GM21390 (cell line): Measurements from ENCODE around the gene IFNA8.
"Not testable (repeated sequence)": the region's sequence is repeated elsewhere in the genome, so short reads cannot be mapped to it uniquely, and the experiment has no call there.

Experiments
- ATAC-seq: cut with Tn5 transposase; IDR thresholded peaks from one replicate; pipeline ENCODE4 v1.9.1; 2021; ENCODE audit not compliant: unreplicated experiment

IFNA8 gene

GRCh38 chr9:21415493-21416267, 6.8 kb downstream of the IFNA8 start:
- ATAC-seq = no peak

GRCh38 chr9:21428235-21428634, 19.3 kb downstream of the IFNA8 start:
- ATAC-seq = no peak

DNA sequence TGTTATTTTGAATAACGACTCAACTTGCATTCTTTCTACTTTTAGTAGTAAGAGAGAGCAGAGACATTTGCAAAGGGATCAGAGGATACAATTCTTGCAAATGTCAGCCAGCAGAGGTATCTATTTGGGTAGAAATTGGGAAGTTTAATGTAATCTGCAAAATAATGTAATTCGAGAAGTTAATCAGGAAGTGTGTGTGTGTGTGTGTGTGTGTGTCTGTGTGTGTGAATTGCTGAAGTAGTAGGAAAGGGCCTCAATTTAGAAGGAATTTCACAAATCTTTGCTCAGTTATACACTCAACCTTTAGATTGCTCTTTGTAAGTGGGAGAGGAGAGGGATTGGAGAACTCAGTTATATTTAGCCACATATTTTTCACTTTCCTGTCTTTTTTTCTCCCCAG, 20.3 kb downstream of the IFNA8 start:
- no peak for ATAC-seq

- peak; percentile 70 for ATAC-seq
Observed at GRCh38 chr9:21432672-21433425, 23.9 kb downstream of the IFNA8 start.

DNA sequence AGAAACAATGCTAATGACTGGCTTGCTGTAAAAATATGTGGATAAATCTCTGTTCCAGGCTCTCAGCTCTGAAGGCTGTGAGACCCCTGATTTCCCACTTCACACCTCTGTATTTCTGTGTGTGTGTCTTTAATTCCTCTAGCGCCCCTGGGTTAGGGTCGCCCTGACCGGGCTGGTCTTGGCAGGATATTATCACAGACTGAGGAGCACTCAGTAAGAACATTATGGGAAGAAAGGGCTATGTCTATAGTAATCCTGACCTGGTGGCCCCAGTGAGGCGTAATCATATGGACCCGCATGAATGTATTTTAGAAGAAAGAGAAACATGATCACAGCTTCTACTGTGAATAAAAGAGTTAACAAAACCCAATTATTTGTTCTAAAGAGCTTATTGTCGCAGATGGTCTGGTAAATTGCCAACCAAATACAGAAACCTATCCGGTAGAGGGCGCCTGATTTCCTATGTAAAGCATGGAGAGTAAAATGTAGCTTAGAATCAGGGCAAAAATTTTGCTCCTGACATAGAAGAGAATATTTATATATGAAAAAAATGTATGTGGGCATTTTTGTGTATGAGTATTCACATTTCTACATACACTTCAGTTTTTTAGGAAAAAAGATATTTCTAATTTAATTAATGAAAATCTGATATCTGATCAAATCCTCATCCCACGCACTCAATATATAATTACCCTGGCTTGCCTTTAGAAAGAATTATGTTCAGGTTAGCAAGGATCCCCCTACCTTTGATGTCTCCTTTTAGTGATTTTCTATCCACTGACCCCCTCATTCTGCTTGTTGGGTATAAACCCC, 25.5 kb downstream of the IFNA8 start:
- ATAC-seq = no peak

DNA sequence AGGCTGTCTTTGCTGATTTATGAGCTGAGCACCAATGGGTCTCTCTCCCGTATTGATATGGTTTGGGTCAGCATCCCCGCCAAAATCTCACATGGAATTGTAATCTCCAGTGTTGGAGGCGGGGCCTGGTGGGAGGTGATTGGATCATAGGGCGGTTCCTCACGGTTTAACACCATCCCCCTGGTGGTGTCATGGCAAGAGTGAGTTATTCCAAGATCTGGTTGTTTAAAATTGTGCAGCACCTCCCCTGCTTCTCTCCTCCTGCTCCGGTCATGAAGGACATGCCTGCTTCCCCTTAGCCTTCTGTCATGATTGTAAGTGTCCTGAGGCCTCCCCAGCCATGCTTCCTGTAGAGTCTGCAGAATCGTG, 26.1 kb downstream of the IFNA8 start:
- not testable (repeated sequence) for ATAC-seq

- no peak for ATAC-seq
Observed at GRCh38 chr9:21440139-21440538, 31.2 kb downstream of the IFNA8 start, which contains the start of gene IFNA1. Gene IFNA1, plus strand, starts transcription at chr9:21440439. Its CDS starts 69 bp downstream, at chr9:21440508.

GRCh38 chr9:21443849-21444625, 35.1 kb downstream of the IFNA8 start:
- ATAC-seq = peak; percentile 92

GRCh38 chr9:21449312-21449711, 40.4 kb downstream of the IFNA8 start:
- ATAC-seq = not testable (repeated sequence)

DNA sequence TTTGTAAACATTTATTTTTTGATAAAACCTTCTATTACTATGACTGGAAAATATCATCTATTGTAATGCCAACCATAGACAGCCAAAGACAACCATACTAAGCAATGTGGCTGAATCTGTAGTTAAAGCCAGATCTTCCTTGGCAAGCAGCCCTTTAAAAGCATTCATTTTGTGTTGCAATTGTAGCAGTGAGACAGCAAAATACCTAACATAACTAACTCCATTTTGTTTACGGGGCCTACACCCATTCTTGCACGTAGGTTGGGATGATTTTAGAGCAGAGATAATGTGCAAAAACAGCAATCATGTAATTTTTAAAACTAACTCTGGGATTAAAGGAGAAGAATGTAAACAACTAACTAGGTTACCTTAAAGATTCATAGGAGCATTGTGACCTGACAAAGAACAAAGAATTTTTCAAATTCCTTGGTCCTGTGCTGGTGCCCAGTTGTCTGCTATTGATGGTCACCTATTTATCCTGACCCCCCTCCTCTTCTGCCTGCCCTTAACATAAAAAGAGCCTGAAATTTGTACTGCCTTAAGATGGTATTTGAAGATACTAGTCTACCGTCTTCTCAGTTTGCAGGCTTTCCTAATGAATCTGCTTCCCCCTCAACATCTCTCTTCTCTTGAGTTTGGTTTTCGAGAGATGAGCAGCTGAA, 41.9 kb downstream of the IFNA8 start:
- no peak for ATAC-seq

- ATAC-seq = no peak
Observed at GRCh38 chr9:21452681-21453080, 43.8 kb downstream of the IFNA8 start.

GRCh38 chr9:21454149-21454548, 45.2 kb downstream of the IFNA8 start:
- no peak for ATAC-seq

DNA sequence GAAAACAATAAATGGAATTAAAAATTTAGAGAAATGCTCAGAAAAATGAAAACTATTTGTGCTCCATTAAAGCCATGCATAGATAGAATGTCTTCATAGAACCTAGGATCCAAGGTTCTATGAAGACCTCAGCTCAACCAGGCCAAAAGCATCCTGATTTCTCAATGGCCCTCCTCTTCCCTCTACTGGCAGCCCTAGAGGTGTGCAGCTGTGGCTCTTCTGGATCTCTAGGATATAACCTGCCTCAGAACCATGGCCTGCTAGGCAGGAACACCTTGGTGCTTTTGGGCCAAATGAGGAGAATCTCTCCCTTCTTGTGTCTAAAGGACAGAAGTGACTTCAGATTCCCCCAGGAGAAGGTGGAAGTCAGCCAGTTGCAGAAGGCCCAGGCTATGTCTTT, 46.4 kb downstream of the IFNA8 start:
- peak; percentile 89 for ATAC-seq
